H7 (cell line): ENCODE measurements around the gene P2RY6. TPM values are rescaled to one million over a fixed set of nuclear protein-coding genes. Genes with fewer than 3 reads are reported as not detected.
A peak's percentile ranks its signal among the peaks of the same experiment; 100 is the strongest.
"Not testable (repeated sequence)": the region's sequence is repeated elsewhere in the genome, so short reads cannot be mapped to it uniquely, and the experiment has no call there.

ENCODE experiments used
- DNase-seq: peaks from one replicate; pipeline ENCODE4 v3.0.0; 2012
- H3K27me3 ChIP-seq: 2 replicates; pipeline ENCODE4 v1.6.0; 2011; ENCODE audit warnings: mild to moderate bottlenecking, low read length; ENCODE audit not compliant: control insufficient read depth, insufficient read depth
- H3K36me3 ChIP-seq: replicated peaks from 2 replicates; pipeline ENCODE4 v1.5.1; 2011; ENCODE audit warnings: low read length; ENCODE audit not compliant: control insufficient read depth, insufficient read depth
- H3K4me3 ChIP-seq: 2 replicates; pipeline ENCODE4 v1.5.1; 2011; ENCODE audit warnings: low read depth, mild to moderate bottlenecking, control low read depth, low read length, moderate library complexity; ENCODE audit not compliant: insufficient read depth
- total RNA-seq: library from RNA; depleted of rRNA; stranded (reverse); fragments of >200 nt; shearing (Covaris generic); gene quantifications from 2 replicates; pipeline ENCODE4 v1.2.3, GENCODE V29; 2014

The P2RY6 gene
- total RNA-seq, 1 experiment from 2014 or later = 0.66 TPM

DNA sequence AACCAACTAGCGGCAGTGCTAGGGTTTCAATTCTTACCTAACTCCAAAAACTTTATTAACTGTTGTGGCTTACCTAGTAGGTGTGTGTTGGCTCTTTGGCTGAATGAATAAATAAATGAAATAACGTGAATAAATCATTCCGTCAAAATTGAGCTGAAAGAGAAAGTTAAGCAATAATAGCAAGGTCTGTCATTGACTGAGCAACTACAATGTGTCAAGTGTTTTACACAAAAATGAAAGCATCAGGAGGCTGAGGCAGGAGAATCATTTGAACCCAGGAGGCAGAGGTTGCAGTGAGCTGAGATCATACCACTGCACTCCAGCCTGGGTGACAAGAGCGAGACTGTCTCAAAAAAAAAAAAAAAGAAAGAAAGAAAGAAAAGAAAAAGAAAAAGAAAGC, 2.1 kb downstream of the P2RY6 start:
- not testable (repeated sequence) for DNase-seq, H3K27me3 ChIP-seq, H3K4me3 ChIP-seq

DNA sequence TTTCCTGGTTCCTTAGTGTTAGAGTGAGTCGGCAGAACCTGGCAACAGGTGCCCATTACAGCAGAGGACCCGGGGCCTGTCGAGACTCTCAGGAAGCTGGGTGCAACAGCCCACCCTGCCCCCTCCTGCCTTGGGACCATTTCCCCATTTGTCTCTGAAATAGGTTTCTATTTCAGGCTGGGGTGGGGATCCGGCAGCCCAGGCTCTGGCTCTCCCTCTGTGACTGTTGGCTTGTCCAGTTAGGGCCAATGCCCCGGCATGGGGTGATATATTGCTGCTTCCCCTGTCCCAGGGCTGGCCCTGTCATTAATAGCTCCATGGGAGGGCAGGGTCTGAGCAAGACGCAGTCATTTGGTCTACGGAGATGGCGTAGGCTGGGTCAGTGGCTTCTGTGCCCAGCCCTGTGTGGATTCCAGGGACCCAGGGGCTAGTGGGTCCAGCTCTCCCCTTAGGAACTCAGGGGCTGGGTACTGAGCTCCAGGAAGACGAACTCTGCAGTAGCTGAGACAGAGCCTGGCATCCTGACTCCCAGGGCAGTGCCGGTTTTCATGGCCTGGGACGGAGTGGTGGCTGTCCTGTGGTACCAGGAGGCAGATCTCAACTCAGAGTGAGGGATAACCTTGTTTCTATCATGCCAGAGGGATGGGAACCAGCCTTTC, 2.7 kb downstream of the P2RY6 start:
- H3K4me3 ChIP-seq = no peak overlapping the region

More for the DNA sequence above, 2.1 kb downstream of the P2RY6 start:
- not testable (repeated sequence) for H3K36me3 ChIP-seq

DNA sequence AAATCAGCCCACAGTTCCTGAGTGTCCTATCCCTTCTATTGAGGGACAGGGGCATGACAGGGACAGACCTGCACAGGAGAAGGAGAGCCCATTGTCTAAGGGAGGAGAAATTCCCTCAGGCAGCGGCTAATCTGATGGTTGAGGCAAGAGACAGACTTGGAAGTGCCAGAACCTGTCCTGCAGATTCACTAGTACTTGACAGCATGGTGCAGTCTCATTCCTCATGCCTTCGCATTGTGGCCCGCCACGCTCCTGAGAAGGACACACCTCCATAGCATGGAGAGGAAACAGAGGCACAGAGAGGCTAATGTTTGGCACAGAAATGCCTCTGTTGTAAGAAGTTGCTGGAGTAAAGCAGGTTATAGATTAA, 3.2 kb downstream of the P2RY6 start:
- H3K36me3 ChIP-seq = no peaks in the 10 kb centered on the region
- H3K27me3 ChIP-seq = no peaks in the 10 kb centered on the region
- no peak overlapping the region for H3K4me3 ChIP-seq
- DNase-seq = no peak

More for the DNA sequence above, 2.7 kb downstream of the P2RY6 start:
- H3K27me3 ChIP-seq = no peaks in the 10 kb centered on the region
- DNase-seq = no peak
- no peaks in the 10 kb centered on the region for H3K36me3 ChIP-seq

DNA sequence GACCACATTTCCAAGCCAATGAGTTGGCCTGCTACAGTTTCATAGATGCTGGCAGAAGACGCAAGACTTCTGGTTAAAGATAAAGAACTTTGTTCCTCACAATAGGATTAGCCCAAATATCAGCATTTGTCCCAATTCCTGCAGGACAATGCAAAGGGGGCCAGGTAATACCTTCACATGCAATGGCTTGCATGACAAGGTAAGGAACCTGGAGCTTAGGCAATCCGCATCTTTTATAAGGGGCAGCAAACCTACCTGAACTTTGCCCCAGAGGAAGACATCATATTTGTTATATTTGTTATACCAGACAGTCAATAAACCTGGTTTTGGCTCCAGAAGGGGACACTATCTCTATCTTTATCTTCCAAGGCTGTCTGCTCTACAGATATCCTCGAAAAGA, 5.3 kb downstream of the P2RY6 start:
- H3K4me3 ChIP-seq = no peak overlapping the region
- H3K27me3 ChIP-seq = no peaks in the 10 kb centered on the region
- no peak for DNase-seq
- no peaks in the 10 kb centered on the region for H3K36me3 ChIP-seq

DNA sequence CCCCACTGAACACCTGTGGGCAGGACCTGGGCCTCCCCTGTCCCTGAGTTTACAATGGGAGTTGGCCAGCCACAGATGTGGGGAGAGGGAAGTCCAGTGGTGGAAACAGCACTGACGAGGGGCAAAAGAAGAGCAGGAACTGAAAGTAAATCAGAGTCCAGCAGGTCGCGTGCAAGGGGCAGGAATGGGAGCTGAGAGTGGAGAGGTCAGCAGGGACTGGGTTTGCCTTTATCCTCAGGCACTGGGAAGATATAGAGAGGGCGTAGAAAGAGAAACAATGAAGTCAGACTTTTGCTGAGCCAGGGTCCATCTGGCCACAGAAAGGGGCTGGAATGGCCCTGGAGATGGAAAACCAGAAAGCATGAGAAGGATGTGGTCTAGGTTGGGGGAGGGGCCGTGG, 8.5 kb downstream of the P2RY6 start:
- no peak for DNase-seq
- H3K4me3 ChIP-seq = no peak overlapping the region
- no peaks in the 10 kb centered on the region for H3K36me3 ChIP-seq
- H3K27me3 ChIP-seq = no peaks in the 10 kb centered on the region

DNA sequence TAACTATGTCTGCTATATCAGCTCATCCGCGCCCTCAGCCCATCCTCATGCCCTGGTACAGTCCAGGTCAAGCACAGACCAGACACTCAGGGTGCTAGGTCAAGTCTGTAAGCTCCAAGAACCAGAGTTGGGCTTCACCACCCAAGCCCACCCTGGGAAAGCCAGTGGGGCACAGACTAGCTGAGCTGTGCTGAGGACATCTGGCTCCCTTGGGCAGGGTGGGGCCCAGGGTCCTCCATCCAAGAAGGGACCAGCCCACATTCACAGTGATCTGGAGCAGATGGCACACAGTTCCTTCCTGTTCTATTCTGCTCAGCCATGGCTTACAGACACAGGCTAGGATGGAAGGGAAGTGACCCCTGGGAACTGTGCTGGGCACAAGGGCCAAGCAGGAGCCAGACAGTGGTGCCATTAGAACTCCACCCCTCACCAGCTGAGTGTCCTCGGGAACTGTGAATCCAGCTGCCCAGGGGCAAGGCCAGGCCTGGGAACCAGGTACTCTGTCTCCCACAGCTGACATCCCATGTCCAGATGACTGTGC, 9.1 kb downstream of the P2RY6 start:
- DNase-seq = no peak
- no peak overlapping the region for H3K4me3 ChIP-seq

DNA sequence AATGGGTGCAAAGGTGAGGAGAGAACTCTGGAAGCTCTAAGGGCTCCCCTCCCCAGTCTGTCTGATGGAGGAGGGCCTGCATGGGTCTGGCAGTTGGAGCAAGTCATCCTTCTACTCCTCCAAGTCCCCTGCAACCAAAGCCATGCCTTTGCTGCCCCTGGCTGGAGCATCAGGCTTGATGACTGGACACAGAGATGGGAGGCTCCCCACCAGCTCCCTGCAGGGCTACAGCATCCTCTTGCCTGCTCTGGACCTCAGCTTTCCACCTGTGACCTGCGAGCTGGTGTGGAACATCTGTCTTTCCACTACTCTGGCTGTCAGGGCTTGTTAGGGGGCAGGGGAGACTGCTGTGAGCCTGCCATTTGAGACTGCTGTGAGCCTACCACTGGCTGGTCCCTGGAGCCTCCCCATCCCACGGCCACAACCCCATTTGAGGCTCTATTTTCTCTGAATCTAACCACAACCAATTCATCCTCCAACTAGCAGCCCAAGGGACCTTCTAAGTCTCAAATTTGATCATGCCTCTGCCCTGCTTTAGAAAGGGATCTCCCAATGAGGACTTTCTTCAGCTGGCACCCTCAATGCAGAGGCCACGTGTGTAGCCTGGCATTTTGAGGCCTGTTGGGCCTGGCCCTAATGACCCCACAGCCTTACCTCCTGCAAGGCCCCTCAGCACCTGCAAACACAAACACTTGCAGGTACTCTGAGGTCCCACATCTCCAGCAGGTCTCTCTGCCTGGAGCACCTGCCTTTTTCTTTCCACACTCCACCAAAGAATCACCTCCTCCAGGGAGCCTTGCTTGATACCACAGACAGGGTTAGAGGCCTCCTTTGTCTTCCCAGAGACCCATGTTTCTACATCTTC, 9.9 kb downstream of the P2RY6 start:
- Histone ChIP-seq H3K27me3 (no peaks in the 10 kb centered on the region), H3K36me3 (no peaks in the 10 kb centered on the region), H3K4me3 (no peak overlapping the region)
- DNase-seq = no peak

More for the DNA sequence above, 9.1 kb downstream of the P2RY6 start:
- no peaks in the 10 kb centered on the region for H3K36me3 ChIP-seq
- H3K27me3 ChIP-seq = no peaks in the 10 kb centered on the region

DNA sequence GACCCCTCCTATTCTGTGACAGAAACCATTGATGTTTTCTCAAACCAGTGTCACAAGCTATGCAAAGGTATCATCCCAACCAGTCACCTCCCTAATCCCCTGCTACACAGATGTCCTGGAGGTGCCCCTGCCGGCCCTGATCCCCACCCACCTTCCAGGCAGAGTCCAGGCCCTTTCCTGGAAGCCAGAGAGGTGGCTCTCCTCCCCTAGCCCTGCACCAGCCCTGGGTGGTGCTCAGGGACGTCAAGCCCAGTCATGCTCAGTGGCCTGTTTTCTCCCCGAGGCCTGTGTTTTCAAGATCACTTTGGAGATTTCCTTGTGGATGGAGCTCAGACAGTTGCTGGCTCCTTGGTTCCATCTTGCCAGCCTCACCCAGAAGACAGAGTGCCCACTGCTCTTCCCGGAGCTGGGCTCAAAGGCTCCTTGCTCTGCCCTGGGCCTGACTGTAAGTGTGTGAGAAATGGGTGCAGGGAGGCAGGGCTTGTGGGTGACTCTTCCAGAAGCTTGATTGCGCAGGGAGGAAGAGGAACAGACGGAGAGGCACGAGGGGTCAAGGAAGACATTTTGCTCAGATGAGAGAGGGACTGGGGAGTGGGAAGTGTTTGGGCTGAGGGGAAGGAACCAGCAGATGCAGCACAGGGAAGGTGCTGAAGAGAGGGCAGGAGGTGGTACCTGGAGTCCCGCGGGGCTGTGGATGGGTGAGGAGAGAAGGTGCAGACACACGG, 11.3 kb downstream of the P2RY6 start:
- no peaks in the 10 kb centered on the region for H3K27me3 ChIP-seq
- DNase-seq = no peak
- H3K4me3 ChIP-seq = no peak overlapping the region
- no peaks in the 10 kb centered on the region for H3K36me3 ChIP-seq

DNA sequence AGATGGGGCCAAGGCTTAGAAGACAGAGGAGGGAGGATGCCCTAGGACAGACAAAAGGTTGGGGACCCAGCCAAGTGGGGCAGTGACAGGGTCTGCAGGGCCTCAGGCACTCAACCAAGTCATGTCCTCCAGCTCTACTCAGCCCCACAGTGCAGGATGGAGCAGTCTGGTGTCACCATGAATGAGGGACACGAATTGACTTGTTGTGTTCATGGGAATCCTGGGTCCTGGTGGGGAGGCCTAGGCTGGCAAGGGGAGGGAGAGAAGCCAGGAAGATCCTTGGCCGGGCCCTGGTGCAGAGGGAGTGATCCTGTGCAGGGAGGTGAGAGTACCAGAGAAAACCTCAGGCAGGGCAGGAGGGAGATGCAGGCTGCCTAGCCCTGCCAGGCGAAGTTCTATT, 12.0 kb downstream of the P2RY6 start:
- DNase-seq = no peak
- Histone ChIP-seq H3K27me3 (no peaks in the 10 kb centered on the region), H3K4me3 (no peak overlapping the region), H3K36me3 (no peaks in the 10 kb centered on the region)

DNA sequence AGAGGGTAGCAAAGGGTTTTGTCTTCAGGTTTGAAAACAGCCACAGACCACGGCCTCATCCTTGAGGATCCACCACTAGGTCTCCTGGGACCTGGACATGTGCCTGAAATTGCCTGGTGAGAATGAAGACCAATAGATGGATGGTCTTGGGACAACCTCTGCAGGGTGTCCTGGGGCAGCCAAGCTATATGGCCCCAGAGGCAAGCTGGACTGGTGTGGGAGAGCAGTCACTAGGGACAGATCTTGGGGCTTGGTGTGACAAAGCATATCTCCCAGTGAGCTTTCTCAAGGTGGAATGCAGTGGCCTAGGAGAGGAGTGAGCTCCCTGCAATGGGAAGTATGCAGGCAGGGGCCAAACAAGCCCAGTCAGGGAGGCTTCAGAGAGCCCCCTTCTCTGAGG, 13.6 kb downstream of the P2RY6 start:
- DNase-seq = no peak
- H3K36me3 ChIP-seq = no peaks in the 10 kb centered on the region
- H3K27me3 ChIP-seq = no peaks in the 10 kb centered on the region
- no peak overlapping the region for H3K4me3 ChIP-seq

DNA sequence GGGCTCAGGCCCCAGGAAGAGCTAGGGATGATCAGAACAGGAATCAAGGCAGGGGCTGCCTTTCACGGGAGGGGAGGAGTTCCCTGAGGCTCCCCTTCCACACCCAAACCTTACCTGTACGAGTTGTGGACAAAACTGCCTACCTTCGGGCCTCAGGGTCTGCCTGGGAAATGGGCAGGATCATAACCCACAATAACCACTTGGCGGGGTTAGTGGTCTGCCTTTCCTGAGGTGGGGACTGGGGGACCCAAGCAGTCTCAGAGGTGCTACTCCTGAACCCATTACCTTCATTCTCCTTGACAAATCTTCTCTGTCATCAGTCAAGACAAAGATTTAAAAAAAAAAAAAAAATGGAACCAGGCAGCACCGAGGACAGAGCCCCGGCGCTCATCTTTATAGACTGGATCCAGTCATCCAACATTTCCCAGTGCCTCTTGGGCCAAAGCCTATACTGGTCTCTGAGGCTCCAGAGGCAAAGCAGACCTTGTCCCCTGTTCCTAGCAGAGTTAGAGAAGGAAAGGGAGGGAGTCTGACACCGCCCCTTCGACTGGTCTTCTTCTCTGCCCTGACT, 14.2 kb downstream of the P2RY6 start:
- no peaks in the 10 kb centered on the region for H3K36me3 ChIP-seq
- no peaks in the 10 kb centered on the region for H3K27me3 ChIP-seq
- H3K4me3 ChIP-seq = no peak overlapping the region
- peak; percentile 56 for DNase-seq

DNA sequence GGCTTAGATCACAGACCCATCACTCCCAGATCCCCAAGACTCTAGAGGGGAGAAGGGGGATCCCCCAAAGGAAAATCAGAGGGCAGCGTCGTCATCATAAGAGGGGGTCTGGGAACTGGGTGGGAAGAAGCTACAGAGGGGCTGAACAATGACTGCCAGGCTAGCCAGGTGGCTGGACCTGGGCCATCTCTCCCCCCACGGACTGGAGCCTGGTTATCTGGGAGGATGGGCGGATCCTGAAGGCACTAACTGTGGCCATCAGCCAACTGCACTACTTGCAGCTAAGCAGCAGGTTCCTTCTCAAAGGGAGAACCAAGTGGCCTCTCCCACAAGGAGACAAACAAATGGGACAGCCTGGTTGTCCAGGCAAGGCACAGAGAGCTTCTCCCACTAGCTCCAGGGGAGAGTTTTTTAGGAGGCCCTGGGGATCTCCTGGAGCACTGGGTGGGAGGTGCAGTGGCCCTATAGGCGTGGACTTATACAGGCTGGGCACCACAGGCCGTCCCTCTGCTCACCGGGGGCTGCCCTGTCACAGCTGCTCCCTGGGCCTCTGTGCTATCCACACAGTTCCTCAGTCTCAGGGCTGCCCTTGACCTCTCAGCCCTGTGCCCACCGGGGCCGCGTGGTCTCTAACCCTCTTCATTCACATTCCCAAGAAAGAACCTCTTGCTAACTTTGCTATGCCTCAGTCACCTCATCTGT, 15.4 kb downstream of the P2RY6 start:
- Histone ChIP-seq H3K27me3 (peaks cover 1% of the 10 kb centered on the region), H3K4me3 (no peak overlapping the region), H3K36me3 (no peaks in the 10 kb centered on the region)
- no peak for DNase-seq

DNA sequence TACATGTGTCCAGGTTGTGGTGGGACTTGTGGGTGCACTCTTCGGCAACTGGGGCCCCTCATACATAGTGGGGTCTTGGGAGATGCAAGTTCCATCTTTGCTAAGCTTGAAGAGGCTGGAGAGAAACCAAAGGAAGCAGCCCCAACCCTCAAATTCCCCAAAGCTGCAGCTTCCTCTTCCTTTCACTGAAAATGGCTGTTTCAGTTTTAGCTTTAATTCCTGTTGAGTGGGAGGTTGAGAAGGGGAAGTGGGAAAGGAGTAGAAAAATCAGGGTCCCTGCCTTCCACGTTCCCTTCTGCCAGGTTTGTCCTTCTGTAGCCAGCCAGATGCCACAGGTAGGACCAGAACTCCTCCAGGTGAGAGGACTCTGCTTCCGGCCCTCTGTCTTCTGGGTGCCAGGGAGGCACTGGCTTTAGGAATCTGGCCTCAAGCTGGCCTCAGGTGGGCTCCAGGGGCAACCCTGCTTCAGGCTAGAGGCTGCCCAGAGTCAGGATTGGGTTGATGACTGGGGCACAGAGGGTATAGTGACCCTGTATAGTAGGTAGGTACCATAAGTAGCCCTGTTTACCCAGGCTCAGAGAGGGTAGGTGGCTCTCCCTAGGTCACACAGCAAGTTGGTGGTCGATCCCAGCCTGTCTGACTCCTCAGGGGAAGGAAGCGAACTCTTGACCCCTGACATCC, 16.2 kb downstream of the P2RY6 start:
- no peak for DNase-seq
- Histone ChIP-seq H3K27me3 (peaks cover 1% of the 10 kb centered on the region), H3K4me3 (no peak overlapping the region), H3K36me3 (no peaks in the 10 kb centered on the region)
